Peyer's patch (tissue), 4 donors: ENCODE results near the gene MARCHF4. TPM values are rescaled to one million over a fixed set of nuclear protein-coding genes. Genes with fewer than 3 reads are reported as not detected.

ENCODE experiments used
- DNase-seq, 3 donors: peaks; one replicate each; pipeline ENCODE4 v3.0.0-alpha.2; 2017 to 2019
- H3K27ac ChIP-seq, 4 donors: fragments of 200-600 bp; sonication (generic); one replicate each; pipeline ENCODE4 v1.5.1; 2016 to 2019
- H3K27me3 ChIP-seq, 2 donors: fragments of 200-600 bp; sonication (generic); one replicate each; pipeline ENCODE4 v1.5.1; 2019
- H3K36me3 ChIP-seq, 3 donors: fragments of 200-600 bp; sonication (generic); one replicate each; pipeline ENCODE4 v1.5.1; 2016 to 2019
- H3K4me1 ChIP-seq, 4 donors: fragments of 200-600 bp; sonication (generic); one replicate each; pipeline ENCODE4 v1.5.1; 2016 to 2019
- H3K4me3 ChIP-seq, 4 donors: fragments of 200-600 bp; sonication (generic); 1 replicate in 3 of 4; 2 replicates in 1 of 4; pipeline ENCODE4 v1.5.1; 2016 to 2019; ENCODE audit warnings: mild to moderate bottlenecking in 1 of 4
- H3K9me3 ChIP-seq, 4 donors: fragments of 200-600 bp; sonication (generic); one replicate each; pipeline ENCODE4 v1.5.1; 2016 to 2019; ENCODE audit warnings: mild to moderate bottlenecking in 1 of 4
- CTCF ChIP-seq, 6 experiments: fragments of 450-650 bp in 4 of 6; fragments of 200-600 bp in 2 of 6; sonication (generic) in 1 of 6; IDR thresholded peaks; one replicate each; pipeline ENCODE4 v1.5.1; 2017 to 2019; ENCODE audit warnings: antibody characterized with exemption in 6 of 6, mild to moderate bottlenecking in 3 of 6, moderate library complexity in 1 of 6
- POLR2A ChIP-seq, 2 donors: fragments of 450-650 bp; IDR thresholded peaks; one replicate each; pipeline ENCODE4 v1.5.1; 2017; ENCODE audit warnings: antibody characterized with exemption in 2 of 2, mild to moderate bottlenecking in 2 of 2, moderate library complexity in 2 of 2
- total RNA-seq, 4 donors: library from RNA; depleted of rRNA; stranded (reverse); fragments of >200 nt; gene quantifications; one replicate each; pipeline ENCODE4 v1.1.0, GENCODE V29; 2016

Gene MARCHF4
- total RNA-seq, 4 donors from 2014 or later: 0.35 TPM; not detected in 3

GRCh38 chr2:216351172-216351925, 20.9 kb downstream of the MARCHF4 start:
- Histone ChIP-seq H3K4me3 (no peak overlapping the region), H3K36me3 (no peaks in the 10 kb centered on the region), H3K27ac (peak overlapping the region in 2 of 4 donors; percentile 3 to 75), H3K4me1 (no peaks in the 10 kb centered on the region), H3K9me3 (no peaks in the 10 kb centered on the region), H3K27me3 (no peaks in the 10 kb centered on the region)
- TF ChIP-seq CTCF (IDR thresholded peaks at IDR 0.05) (no peak), POLR2A (IDR thresholded peaks at IDR 0.05) (no peak)
- no peak for DNase-seq

- Histone ChIP-seq H3K4me1 (no peaks in the 10 kb centered on the region), H3K27me3 (no peaks in the 10 kb centered on the region), H3K4me3 (no peak overlapping the region), H3K36me3 (no peaks in the 10 kb centered on the region), H3K27ac (peak overlapping the region in 1 of 4 donors; percentile 75), H3K9me3 (no peaks in the 10 kb centered on the region)
- DNase-seq: peak in 1 of 3 donors; percentile 48
- TF ChIP-seq CTCF (IDR thresholded peaks at IDR 0.05): no peak
- TF ChIP-seq POLR2A (IDR thresholded peaks at IDR 0.05): no peak
Measured at GRCh38 chr2:216350214-216350791, 22.0 kb downstream of the MARCHF4 start.

GRCh38 chr2:216349366-216349765, 22.9 kb downstream of the MARCHF4 start:
- DNase-seq: peak in 1 of 3 donors; percentile 67
- no peaks in the 10 kb centered on the region for H3K9me3 ChIP-seq
- no peaks in the 10 kb centered on the region for H3K4me1 ChIP-seq
- H3K4me3 ChIP-seq: no peak overlapping the region
- no peaks in the 10 kb centered on the region for H3K27me3 ChIP-seq
- H3K27ac ChIP-seq: peak overlapping the region in 2 of 4 donors; percentile 17 to 75
- TF ChIP-seq POLR2A (IDR thresholded peaks at IDR 0.05) (no peak), CTCF (IDR thresholded peaks at IDR 0.05) (no peak)
- H3K36me3 ChIP-seq: no peaks in the 10 kb centered on the region

- no peaks in the 10 kb centered on the region for H3K4me1 ChIP-seq
- H3K27ac ChIP-seq: peak overlapping the region in 1 of 4 donors; percentile 75
- H3K27me3 ChIP-seq: no peaks in the 10 kb centered on the region
- H3K9me3 ChIP-seq: no peaks in the 10 kb centered on the region
- TF ChIP-seq CTCF (IDR thresholded peaks at IDR 0.05): no peak
- DNase-seq: no peak
- H3K36me3 ChIP-seq: no peaks in the 10 kb centered on the region
- no peak overlapping the region for H3K4me3 ChIP-seq
Measured at GRCh38 chr2:216348756-216349308, 23.5 kb downstream of the MARCHF4 start.

- Histone ChIP-seq H3K27me3 (no peaks in the 10 kb centered on the region), H3K9me3 (no peaks in the 10 kb centered on the region), H3K36me3 (no peaks in the 10 kb centered on the region), H3K4me1 (no peaks in the 10 kb centered on the region), H3K4me3 (no peak overlapping the region), H3K27ac (no peak overlapping the region)
- TF ChIP-seq POLR2A (IDR thresholded peaks at IDR 0.05) (no peak), CTCF (IDR thresholded peaks at IDR 0.05) (no peak)
- DNase-seq: no peak
Measured at GRCh38 chr2:216346781-216347180, 25.5 kb downstream of the MARCHF4 start.
